Measurements from ENCODE around the gene CLMP.
"Not testable (repeated sequence)": the region's sequence is repeated elsewhere in the genome, so short reads cannot be mapped to it uniquely, and the experiment has no call there.

CLMP gene

DNA sequence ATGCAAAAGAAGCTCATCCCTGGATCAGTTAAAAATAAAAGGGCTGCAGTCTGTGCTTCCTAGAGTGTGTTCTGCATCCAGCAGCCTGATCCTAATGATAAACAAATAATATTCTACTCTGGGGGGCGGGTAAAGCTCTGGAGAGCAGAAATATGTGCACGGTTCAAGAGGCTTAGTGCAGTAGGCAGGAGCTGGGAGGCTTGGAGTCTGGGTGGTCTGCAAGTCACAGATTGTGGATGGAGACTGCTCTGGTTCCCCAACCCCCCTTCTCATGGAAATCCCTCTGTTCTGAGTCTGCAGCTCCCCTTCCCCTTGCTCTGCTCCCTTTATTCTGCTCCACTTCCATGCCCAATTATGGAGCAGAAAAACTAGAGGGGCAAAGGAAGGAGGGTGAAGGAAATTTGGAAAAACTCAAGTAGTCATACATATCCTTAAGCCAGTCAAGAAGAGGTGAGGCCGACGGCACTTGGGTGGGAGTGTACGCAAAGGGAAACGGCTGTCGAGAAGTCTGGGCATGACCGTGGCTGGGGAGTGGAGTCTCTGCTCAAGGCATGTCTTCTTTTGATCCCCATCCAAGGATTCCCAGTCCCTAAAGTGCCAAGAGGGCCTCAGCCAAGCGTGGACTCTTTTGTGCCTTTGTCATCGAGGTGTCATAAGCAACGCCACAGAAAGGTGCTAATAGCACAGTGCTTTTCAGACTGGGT, 16.3 kb upstream of the CLMP start:
- no peak overlapping the region for H3K27ac Mint-ChIP-seq
- ATAC-seq (ENCODE audit: low read depth) (no peak), DNase-seq (ENCODE audit: low spot score in 2 of 2) (no peak)
- H3K4me1 Mint-ChIP-seq: no peaks in the 10 kb centered on the region
- H3K4me3 Mint-ChIP-seq: no peak overlapping the region
- no peaks in the 10 kb centered on the region for H3K36me3 Mint-ChIP-seq
- peaks cover 14% of the 10 kb centered on the region for H3K27me3 Mint-ChIP-seq
- H3K9me3 Mint-ChIP-seq: no peaks in the 10 kb centered on the region

DNA sequence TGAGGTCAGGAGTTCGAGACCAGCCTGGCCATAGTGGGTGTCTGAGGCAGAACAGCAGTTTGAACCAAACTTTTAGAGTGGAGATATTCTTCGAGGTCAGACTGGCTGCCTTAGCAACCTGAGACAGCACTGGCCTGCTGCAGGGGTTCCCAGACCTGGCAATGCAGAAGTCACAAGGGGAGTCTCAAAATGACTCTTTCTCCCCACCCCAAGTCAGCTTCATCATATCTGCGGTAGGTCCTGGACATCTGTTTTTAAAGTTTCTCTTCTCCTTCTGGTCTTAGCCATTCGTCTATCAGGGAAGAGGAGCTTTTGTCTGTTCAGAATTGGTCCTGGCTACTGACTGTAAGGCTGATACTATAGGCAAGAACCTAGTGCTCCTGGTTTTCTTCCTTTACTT, 14.5 kb upstream of the CLMP start:
- H3K4me3 Mint-ChIP-seq: no peak overlapping the region
- peaks cover 12% of the 10 kb centered on the region for H3K27me3 Mint-ChIP-seq

DNA sequence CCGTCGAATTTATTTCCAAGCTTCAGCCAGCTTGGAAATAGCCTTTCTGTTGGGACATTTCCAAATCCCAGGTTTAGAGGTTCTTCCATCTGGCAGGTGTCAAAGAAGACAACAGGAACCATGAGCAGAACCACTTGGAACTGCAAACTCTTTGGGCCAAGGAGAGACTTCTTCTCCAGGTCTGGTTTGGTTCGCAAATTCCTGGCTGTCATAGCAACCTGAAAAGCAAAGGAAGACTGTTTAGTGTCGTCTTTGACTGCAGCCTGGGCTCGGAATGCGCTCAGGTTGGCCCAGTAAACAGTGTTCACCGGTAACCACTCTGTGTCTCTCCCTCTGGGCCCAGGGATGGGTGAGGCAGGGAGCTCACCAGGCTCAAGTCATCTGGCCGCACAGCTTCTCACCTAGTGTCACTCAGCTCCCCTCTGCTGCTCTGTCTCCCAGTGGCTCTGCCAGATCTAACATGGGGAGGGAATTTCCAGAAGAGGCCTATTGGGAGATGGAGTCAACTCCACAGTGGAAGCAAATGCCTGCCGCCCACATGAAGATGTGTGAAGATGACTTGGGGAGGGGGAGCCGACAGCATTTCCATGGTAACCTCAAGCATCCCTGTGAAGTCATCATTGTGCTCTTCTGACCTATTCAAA, 11.9 kb upstream of the CLMP start:
- Mint-ChIP-seq H3K27me3 (peaks cover 9% of the 10 kb centered on the region), H3K9me3 (no peaks in the 10 kb centered on the region), H3K4me3 (no peak overlapping the region), H3K4me1 (no peaks in the 10 kb centered on the region), H3K27ac (no peak overlapping the region), H3K36me3 (no peaks in the 10 kb centered on the region)
- DNase-seq (ENCODE audit: low spot score in 2 of 2) (no peak), ATAC-seq (ENCODE audit: low read depth) (no peak)

More for the DNA sequence above, 14.5 kb upstream of the CLMP start:
- ATAC-seq (ENCODE audit: low read depth) (no peak), DNase-seq (ENCODE audit: low spot score in 2 of 2) (no peak)
- no peak overlapping the region for H3K27ac Mint-ChIP-seq
- H3K36me3 Mint-ChIP-seq: no peaks in the 10 kb centered on the region
- H3K4me1 Mint-ChIP-seq: no peaks in the 10 kb centered on the region
- no peaks in the 10 kb centered on the region for H3K9me3 Mint-ChIP-seq

DNA sequence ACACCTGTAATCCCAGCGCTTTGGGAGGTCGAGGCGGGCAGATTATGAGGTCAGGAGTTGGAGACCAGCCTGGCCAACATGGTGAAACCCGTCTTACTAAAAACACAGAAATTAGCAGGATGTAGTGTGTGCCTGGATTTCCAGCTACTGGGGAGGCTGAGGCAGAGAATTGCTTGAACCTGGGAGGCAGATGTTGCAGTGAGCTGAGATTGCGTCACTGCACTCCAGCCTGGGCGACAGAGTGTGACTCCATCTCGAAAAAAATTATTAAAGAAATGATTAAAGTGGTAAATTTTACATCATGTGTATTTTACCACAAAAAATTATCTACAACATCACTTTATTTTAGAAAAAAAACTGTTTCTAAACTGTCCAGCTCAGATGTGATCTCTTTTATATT, 11.0 kb upstream of the CLMP start:
- DNase-seq (ENCODE audit: low spot score in 2 of 2); H3K36me3 Mint-ChIP-seq; H3K4me3 Mint-ChIP-seq; H3K27ac Mint-ChIP-seq; ATAC-seq (ENCODE audit: low read depth); H3K4me1 Mint-ChIP-seq; H3K9me3 Mint-ChIP-seq; H3K27me3 Mint-ChIP-seq: not testable (repeated sequence)

DNA sequence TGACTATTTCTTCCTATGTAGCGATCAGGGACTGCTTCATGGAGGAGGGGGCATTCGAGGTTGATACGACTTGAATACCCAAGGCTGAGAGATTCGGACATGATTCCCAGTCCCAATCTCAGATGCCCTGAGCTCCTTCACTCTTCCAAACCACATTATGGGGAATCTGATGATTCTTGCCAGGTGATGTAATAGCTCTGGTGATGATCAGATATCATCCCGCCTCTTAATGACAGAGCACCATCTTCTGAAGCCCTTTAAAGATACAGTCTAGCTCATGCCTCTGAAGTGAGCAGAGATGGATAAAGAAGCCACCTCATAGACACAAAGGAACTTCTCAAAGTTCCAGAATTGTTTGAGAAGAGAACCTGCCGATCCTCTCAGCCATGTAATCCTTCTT, 8.9 kb upstream of the CLMP start:
- DNase-seq (ENCODE audit: low spot score in 2 of 2) (no peak), ATAC-seq (ENCODE audit: low read depth) (no peak)
- Mint-ChIP-seq H3K9me3 (no peaks in the 10 kb centered on the region), H3K4me1 (no peaks in the 10 kb centered on the region), H3K27me3 (peaks cover 9% of the 10 kb centered on the region), H3K27ac (no peak overlapping the region), H3K36me3 (no peaks in the 10 kb centered on the region), H3K4me3 (no peak overlapping the region)

DNA sequence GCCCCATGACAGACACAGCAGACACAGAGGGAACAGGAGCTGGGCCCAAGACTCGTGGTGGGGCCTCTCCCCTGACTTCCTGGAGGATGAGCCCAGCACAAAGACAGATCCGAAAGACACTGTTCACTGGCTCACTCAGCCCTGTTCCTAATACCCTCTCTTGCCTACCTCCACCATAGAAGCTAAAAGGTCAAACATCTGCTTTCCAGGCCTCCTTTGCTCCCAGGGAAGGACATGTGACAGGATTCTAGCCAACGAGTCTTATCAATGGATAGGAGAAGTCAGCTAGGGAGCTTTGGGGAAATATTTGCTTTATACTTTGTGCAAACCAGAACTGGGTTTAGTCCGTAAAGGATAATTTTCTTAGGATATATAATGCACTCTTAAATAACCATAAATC, 8.4 kb upstream of the CLMP start:
- no peaks in the 10 kb centered on the region for H3K36me3 Mint-ChIP-seq
- no peaks in the 10 kb centered on the region for H3K4me1 Mint-ChIP-seq
- no peak overlapping the region for H3K4me3 Mint-ChIP-seq
- H3K27ac Mint-ChIP-seq: no peak overlapping the region
- H3K9me3 Mint-ChIP-seq: no peaks in the 10 kb centered on the region
- ATAC-seq (ENCODE audit: low read depth) (no peak), DNase-seq (ENCODE audit: low spot score in 2 of 2) (no peak)
- H3K27me3 Mint-ChIP-seq: peaks cover 9% of the 10 kb centered on the region

- Mint-ChIP-seq H3K27me3 (peaks cover 12% of the 10 kb centered on the region), H3K36me3 (no peaks in the 10 kb centered on the region), H3K4me1 (no peaks in the 10 kb centered on the region), H3K27ac (no peak overlapping the region), H3K4me3 (no peak overlapping the region), H3K9me3 (no peaks in the 10 kb centered on the region)
- ATAC-seq (ENCODE audit: low read depth) (no peak), DNase-seq (ENCODE audit: low spot score in 2 of 2) (no peak)
Measured at GRCh38 chr11:123202155-123203151, 7.4 kb upstream of the CLMP start.

DNA sequence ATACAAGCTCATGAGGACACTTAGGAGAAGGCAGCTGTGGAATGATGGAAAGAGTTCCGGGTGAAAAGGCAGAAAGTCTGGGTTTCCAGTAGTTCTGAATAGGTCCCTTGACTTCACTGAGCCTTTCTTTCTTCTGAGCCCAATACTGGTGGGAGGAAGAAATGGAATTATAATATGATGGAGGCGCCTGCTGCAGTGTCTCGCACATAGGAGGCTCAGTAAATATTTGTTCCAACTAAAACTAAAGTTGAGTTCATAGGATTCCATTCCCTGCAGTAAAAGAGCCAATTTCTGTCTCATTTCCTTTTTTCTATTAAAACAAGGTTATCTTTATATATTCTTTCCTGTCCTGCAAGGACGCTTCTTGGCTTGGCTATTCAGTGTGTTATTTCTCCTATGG, 5.2 kb upstream of the CLMP start:
- Mint-ChIP-seq H3K4me3 (no peak overlapping the region), H3K36me3 (no peaks in the 10 kb centered on the region), H3K9me3 (no peaks in the 10 kb centered on the region), H3K27me3 (peaks cover 15% of the 10 kb centered on the region), H3K27ac (no peak overlapping the region), H3K4me1 (peaks cover 4% of the 10 kb centered on the region)
- DNase-seq (ENCODE audit: low spot score in 2 of 2): no peak
- ATAC-seq (ENCODE audit: low read depth): no peak

DNA sequence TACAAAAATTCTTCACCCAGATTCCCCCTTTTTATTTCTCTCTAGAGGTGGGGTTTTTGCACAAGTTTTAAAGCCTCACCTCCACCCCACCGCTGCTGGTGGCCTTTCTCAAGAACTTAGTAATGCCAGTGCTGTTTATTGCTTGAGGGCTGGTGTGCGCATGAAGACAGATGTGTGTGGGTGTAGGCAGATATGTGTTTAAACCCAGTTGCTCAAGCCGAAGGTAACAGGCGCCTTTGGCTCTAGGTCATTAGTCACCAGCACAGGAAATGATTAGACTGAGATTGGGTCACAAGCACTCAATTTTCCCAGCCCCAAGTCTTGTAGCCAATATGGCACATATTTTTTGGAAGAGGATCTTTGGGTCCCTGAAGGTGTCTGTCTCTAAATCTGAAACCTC, 2.7 kb upstream of the CLMP start:
- Mint-ChIP-seq H3K36me3 (no peaks in the 10 kb centered on the region), H3K4me3 (no peak overlapping the region), H3K4me1 (peaks cover 4% of the 10 kb centered on the region), H3K9me3 (no peaks in the 10 kb centered on the region), H3K27ac (no peak overlapping the region), H3K27me3 (peaks cover 23% of the 10 kb centered on the region)
- DNase-seq (ENCODE audit: low spot score in 2 of 2) (no peak), ATAC-seq (ENCODE audit: low read depth) (no peak)

- Mint-ChIP-seq H3K4me1 (peaks cover 4% of the 10 kb centered on the region), H3K27ac (no peak overlapping the region), H3K36me3 (no peaks in the 10 kb centered on the region), H3K4me3 (peak overlapping the region; percentile 57), H3K27me3 (peaks cover 26% of the 10 kb centered on the region), H3K9me3 (no peaks in the 10 kb centered on the region)
- no peak for DNase-seq (ENCODE audit: low spot score in 2 of 2)
- ATAC-seq (ENCODE audit: low read depth): no peak
Measured at GRCh38 chr11:123196060-123196714, 1.1 kb upstream of the CLMP start.

DNA sequence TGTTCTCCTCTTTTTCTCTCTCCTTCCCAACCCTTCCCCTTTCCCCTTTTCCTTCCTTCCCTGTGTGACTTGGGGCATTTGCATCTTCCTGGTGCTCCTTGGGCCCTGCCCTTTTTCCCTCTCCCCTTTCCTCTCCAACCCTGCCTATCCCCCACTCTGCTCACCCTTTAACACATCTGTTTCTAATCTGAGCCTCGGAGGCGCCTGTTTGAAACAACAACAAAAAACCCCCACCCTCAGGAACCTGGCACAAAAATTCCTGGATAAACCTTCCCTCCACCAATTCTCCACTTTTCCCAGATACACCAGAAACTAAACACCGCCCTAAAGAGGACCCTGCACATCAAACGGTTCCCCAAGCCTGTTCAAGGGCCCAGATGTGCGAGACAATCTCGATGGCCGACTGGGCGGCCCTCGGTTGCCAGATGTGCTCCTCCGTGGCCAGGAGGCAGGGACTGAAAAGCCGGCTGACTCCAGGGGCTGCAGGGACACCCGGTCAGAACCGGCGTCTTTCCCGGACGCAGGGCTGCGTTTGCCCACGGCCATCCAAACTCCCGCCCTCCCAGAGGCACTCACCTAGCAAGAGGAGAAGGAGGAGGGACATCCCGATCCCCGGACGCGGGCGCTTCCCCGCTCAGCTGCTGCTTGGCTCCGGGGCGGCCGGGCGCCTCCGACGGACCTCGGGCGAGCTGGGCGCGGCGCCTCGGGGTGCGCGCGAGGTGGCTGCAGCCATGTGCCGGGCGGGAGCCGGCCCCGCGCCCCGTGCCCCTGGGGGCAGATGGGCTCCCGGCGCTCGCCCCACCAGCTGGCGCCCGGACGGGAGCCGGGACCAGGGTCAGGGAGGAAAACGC, 486 bp downstream of the CLMP start:
- DNase-seq (ENCODE audit: low spot score in 2 of 2) (no peak), ATAC-seq (ENCODE audit: low read depth) (no peak)
- Mint-ChIP-seq H3K27me3 (peaks cover 25% of the 10 kb centered on the region), H3K36me3 (no peaks in the 10 kb centered on the region), H3K4me3 (no peak overlapping the region), H3K9me3 (no peaks in the 10 kb centered on the region), H3K4me1 (peaks cover 4% of the 10 kb centered on the region), H3K27ac (no peak overlapping the region)

DNA sequence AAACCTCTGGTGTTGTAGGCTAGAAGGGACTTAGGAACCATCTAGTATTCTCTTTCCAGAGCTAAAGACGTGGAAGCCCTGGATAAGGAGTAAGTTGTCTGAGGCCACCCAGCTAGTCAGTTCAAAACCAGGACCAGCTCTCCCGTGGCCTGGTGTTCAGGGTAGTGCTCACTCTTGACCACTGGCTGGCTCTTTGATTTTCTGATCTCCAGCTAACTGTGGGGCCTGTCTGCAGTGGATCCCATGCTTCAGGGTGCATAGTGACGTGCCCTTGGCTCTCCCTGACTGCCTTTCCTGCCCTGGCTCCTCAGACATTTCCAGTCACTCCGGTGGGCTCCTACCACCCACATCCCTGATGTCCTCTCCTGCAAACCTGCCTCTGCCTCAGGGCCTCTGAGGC, 1.3 kb downstream of the CLMP start:
- ATAC-seq (ENCODE audit: low read depth): no peak
- H3K4me1 Mint-ChIP-seq: peaks cover 4% of the 10 kb centered on the region
- peaks cover 21% of the 10 kb centered on the region for H3K27me3 Mint-ChIP-seq
- H3K9me3 Mint-ChIP-seq: no peaks in the 10 kb centered on the region
- no peak overlapping the region for H3K27ac Mint-ChIP-seq
- no peaks in the 10 kb centered on the region for H3K36me3 Mint-ChIP-seq
- DNase-seq (ENCODE audit: low spot score in 2 of 2): no peak
- no peak overlapping the region for H3K4me3 Mint-ChIP-seq

GRCh38 chr11:123191939-123192338, 3.1 kb downstream of the CLMP start:
- Mint-ChIP-seq H3K4me3 (no peak overlapping the region), H3K9me3 (no peaks in the 10 kb centered on the region), H3K4me1 (peaks cover 4% of the 10 kb centered on the region), H3K27ac (no peak overlapping the region), H3K27me3 (peaks cover 17% of the 10 kb centered on the region), H3K36me3 (no peaks in the 10 kb centered on the region)
- DNase-seq (ENCODE audit: low spot score in 2 of 2) (no peak), ATAC-seq (ENCODE audit: low read depth) (no peak)
